GM23338 (cell line): ENCODE results near the gene AIG1. TPM values are rescaled to one million over a fixed set of nuclear protein-coding genes. Genes with fewer than 3 reads are reported as not detected.

Experiments used
- ATAC-seq: fragments of 200-7000 bp; cut with Tn5 transposase; 3 replicates; pipeline ENCODE4 v1.9.1; 2020
- DNase-seq: peaks from one replicate; pipeline ENCODE4 v3.0.0-alpha.2; 2015; ENCODE audit warnings: low spot score
- H2AFZ ChIP-seq: fragments of 200-600 bp; sonication (generic); 2 replicates; pipeline ENCODE4 v1.8.0; 2016; ENCODE audit warnings: antibody characterized with exemption, mild to moderate bottlenecking, moderate library complexity
- H3F3A ChIP-seq: fragments of 200-600 bp; sonication (generic); replicated peaks from 2 replicates; pipeline ENCODE4 v1.8.0; 2017; ENCODE audit warnings: antibody characterized with exemption, mixed run types, low read depth
- H3K27ac ChIP-seq: fragments of 200-600 bp; sonication (generic); 2 replicates; pipeline ENCODE4 v1.6.1; 2016; ENCODE audit warnings: low read depth
- H3K27me3 ChIP-seq: fragments of 200-600 bp; sonication (generic); 2 replicates; pipeline ENCODE4 v1.8.0; 2016; ENCODE audit warnings: mild to moderate bottlenecking, mixed run types, moderate library complexity; ENCODE audit not compliant: insufficient read depth
- H3K36me3 ChIP-seq: fragments of 200-600 bp; sonication (generic); 2 replicates; pipeline ENCODE4 v1.8.0; 2016; ENCODE audit warnings: mild to moderate bottlenecking; ENCODE audit not compliant: insufficient read depth
- H3K4me1 ChIP-seq: fragments of 200-600 bp; sonication (generic); 2 replicates; pipeline ENCODE4 v1.8.0; 2016; ENCODE audit warnings: mild to moderate bottlenecking, moderate library complexity; ENCODE audit not compliant: insufficient read depth
- H3K4me2 ChIP-seq: fragments of 200-600 bp; sonication (generic); 2 replicates; pipeline ENCODE4 v1.7.1; 2017; ENCODE audit warnings: mixed run types
- H3K4me3 ChIP-seq: fragments of 200-600 bp; sonication (generic); 2 replicates; pipeline ENCODE4 v1.6.1; 2016; ENCODE audit warnings: mixed run types
- H3K79me2 ChIP-seq: fragments of 200-600 bp; sonication (generic); replicated peaks from 2 replicates; pipeline ENCODE4 v1.8.0; 2017; ENCODE audit warnings: mild to moderate bottlenecking; ENCODE audit not compliant: insufficient read depth
- H3K9me2 ChIP-seq: fragments of 200-600 bp; sonication (generic); 2 replicates; pipeline ENCODE4 v1.8.0; 2017; ENCODE audit not compliant: insufficient read depth
- H4K20me1 ChIP-seq: fragments of 200-600 bp; sonication (generic); replicated peaks from 2 replicates; pipeline ENCODE4 v1.8.0; 2017; ENCODE audit warnings: mild to moderate bottlenecking; ENCODE audit not compliant: insufficient read depth
- H3K27ac Mint-ChIP-seq: 2 replicates; pipeline ENCODE4 v1.8.0; 2020; ENCODE audit warnings: inconsistent platforms, mild to moderate bottlenecking, moderate library complexity, mixed read lengths
- H3K27me3 Mint-ChIP-seq: 3 replicates; pipeline ENCODE4 v1.8.0; 2022; ENCODE audit warnings: low read depth, mild to moderate bottlenecking, moderate library complexity, mixed read lengths, inconsistent platforms; ENCODE audit not compliant: insufficient read depth, poor library complexity
- H3K36me3 Mint-ChIP-seq: 3 replicates; pipeline ENCODE4 v1.8.0; 2021; ENCODE audit warnings: low read depth, mild to moderate bottlenecking, inconsistent platforms, moderate library complexity, mixed read lengths
- H3K4me1 Mint-ChIP-seq: 3 replicates; pipeline ENCODE4 v1.8.0; 2020; ENCODE audit warnings: mild to moderate bottlenecking, inconsistent platforms, mixed read lengths
- H3K4me3 Mint-ChIP-seq: 3 replicates; pipeline ENCODE4 v1.8.0; 2021; ENCODE audit warnings: moderate library complexity, mild to moderate bottlenecking, inconsistent platforms, mixed read lengths
- H3K9me3 Mint-ChIP-seq: 3 replicates; pipeline ENCODE4 v1.8.0; 2020; ENCODE audit warnings: moderate library complexity, mild to moderate bottlenecking, inconsistent platforms, mixed read lengths
- CREB1 ChIP-seq: fragments of 250-450 bp; sonication (Bioruptor Pico); IDR thresholded peaks from 2 replicates; pipeline ENCODE4 v1.5.0; 2020; ENCODE audit warnings: low read depth, mild to moderate bottlenecking, moderate library complexity
- EZH2 ChIP-seq: fragments of 200-600 bp; sonication (generic); IDR thresholded peaks from one replicate; pipeline ENCODE4 v1.8.0; 2017; ENCODE audit warnings: antibody characterized with exemption, mild to moderate bottlenecking, low read depth; ENCODE audit not compliant: unreplicated experiment
- JUNB ChIP-seq: IDR thresholded peaks from one replicate; pipeline ENCODE4 v1.6.1; 2016; ENCODE audit warnings: antibody characterized with exemption; ENCODE audit not compliant: unreplicated experiment
- NANOG ChIP-seq: IDR thresholded peaks from 2 replicates; pipeline ENCODE4 v1.6.1; 2016; ENCODE audit warnings: antibody characterized with exemption, borderline replicate concordance
- POLR2AphosphoS5 ChIP-seq: IDR thresholded peaks from 2 replicates; pipeline ENCODE4 v1.6.1; 2016; ENCODE audit warnings: antibody characterized with exemption, low read depth
- STAT1 ChIP-seq: IDR thresholded peaks from one replicate; pipeline ENCODE4 v1.6.1; 2016; ENCODE audit warnings: antibody characterized with exemption; ENCODE audit not compliant: unreplicated experiment
- ZNF114 ChIP-seq: fragments of 250-450 bp; sonication (Bioruptor Pico); IDR thresholded peaks from 2 replicates; pipeline ENCODE4 v1.5.0; 2020; ENCODE audit warnings: mild to moderate bottlenecking, moderate library complexity
- polyA plus RNA-seq: library from polyadenylated mRNA; unstranded; fragments of >200 nt; fragmentation: Nextera tagmentation; extraction: Ambion mirVana; gene quantifications from 2 replicates; pipeline ENCODE4 v1.2.1, GENCODE V29; 2016
- total RNA-seq: library from RNA; depleted of rRNA; stranded (reverse); fragments of >200 nt; shearing (Covaris generic); gene quantifications from 2 replicates; pipeline ENCODE4 v1.2.3, GENCODE V29; 2014
- TF ChIP-seq, protein P1 (sequence below): IDR thresholded peaks from 2 replicates; pipeline ENCODE4 v1.6.1; 2016; ENCODE audit warnings: antibody characterized with exemption
- TF ChIP-seq, protein P2 (sequence below), 2 experiments: fragments of 200-600 bp in 1 of 2; sonication (generic) in 1 of 2; conservative IDR thresholded peaks; 2 replicates each; pipeline versions ENCODE4 v1.5.1 to v1.6.1; 2016 to 2017; ENCODE audit warnings: antibody characterized with exemption in 2 of 2, low read depth in 2 of 2, mild to moderate bottlenecking in 2 of 2, moderate library complexity in 1 of 2
- TF ChIP-seq, protein P3 (sequence below): fragments of 250-450 bp; sonication (Bioruptor Pico); IDR thresholded peaks from 2 replicates; pipeline ENCODE4 v1.5.0; 2020; ENCODE audit warnings: mild to moderate bottlenecking, moderate library complexity

Gene AIG1
- total and polyA plus RNA-seq, 2 experiments from 2014 or later = 65.2 to 88.4 TPM

DNA sequence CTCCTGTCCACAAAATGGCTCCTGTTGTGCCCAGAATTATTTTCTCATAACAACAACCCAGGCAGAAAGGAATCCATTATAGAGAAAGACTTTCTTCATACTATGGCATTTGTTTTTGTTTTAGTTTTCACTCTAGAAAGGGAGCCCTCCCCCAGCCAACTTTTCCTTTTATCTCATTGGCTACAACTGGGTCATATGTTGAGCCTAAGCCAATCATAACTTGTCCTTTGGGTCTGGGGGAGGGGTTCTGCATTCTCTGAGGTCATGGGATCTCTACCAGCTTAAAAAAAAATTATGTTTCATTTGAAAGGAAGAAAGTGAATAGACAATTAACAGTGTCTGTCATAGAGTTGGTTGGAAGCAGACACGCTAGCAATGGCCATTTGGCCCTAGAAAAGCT is 177.6 kb downstream of the AIG1 start:
- no peak overlapping the region for H3K27ac ChIP-seq
- no peak for DNase-seq
- no peak overlapping the region for H3K4me3 Mint-ChIP-seq

More for the DNA sequence above, 177.6 kb downstream of the AIG1 start:
- Histone ChIP-seq H4K20me1 (no peaks in the 10 kb centered on the region), H3K9me2 (no peaks in the 10 kb centered on the region), H3K27me3 (no peaks in the 10 kb centered on the region), H3K4me1 (peaks cover 10% of the 10 kb centered on the region), H2AFZ (no peak overlapping the region), H3K4me2 (no peak overlapping the region), H3K4me3 (no peak overlapping the region), H3K36me3 (no peaks in the 10 kb centered on the region), H3F3A (no peaks in the 10 kb centered on the region), H3K79me2 (no peaks in the 10 kb centered on the region)
- Mint-ChIP-seq H3K36me3 (0 out of 3 replicates have a peak, but pooled peaks cover 2% of the 10 kb centered on the region), H3K4me1 (peaks cover 21% of the 10 kb centered on the region), H3K9me3 (no peaks in the 10 kb centered on the region), H3K27me3 (peaks cover 2% of the 10 kb centered on the region), H3K27ac (no peak overlapping the region)
- no peak for ATAC-seq
- TF ChIP-seq POLR2AphosphoS5 (no peak), JUNB (no peak), CREB1 (no peak), EZH2 (no peak), STAT1 (no peak), ZNF114 (CRISPR knock-in tag) (no peak), NANOG (no peak)
- TF ChIP-seq, protein P1, sequence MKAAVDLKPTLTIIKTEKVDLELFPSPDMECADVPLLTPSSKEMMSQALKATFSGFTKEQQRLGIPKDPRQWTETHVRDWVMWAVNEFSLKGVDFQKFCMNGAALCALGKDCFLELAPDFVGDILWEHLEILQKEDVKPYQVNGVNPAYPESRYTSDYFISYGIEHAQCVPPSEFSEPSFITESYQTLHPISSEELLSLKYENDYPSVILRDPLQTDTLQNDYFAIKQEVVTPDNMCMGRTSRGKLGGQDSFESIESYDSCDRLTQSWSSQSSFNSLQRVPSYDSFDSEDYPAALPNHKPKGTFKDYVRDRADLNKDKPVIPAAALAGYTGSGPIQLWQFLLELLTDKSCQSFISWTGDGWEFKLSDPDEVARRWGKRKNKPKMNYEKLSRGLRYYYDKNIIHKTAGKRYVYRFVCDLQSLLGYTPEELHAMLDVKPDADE = no peak
- TF ChIP-seq, protein P2, sequence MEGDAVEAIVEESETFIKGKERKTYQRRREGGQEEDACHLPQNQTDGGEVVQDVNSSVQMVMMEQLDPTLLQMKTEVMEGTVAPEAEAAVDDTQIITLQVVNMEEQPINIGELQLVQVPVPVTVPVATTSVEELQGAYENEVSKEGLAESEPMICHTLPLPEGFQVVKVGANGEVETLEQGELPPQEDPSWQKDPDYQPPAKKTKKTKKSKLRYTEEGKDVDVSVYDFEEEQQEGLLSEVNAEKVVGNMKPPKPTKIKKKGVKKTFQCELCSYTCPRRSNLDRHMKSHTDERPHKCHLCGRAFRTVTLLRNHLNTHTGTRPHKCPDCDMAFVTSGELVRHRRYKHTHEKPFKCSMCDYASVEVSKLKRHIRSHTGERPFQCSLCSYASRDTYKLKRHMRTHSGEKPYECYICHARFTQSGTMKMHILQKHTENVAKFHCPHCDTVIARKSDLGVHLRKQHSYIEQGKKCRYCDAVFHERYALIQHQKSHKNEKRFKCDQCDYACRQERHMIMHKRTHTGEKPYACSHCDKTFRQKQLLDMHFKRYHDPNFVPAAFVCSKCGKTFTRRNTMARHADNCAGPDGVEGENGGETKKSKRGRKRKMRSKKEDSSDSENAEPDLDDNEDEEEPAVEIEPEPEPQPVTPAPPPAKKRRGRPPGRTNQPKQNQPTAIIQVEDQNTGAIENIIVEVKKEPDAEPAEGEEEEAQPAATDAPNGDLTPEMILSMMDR (conservative IDR thresholded peaks at IDR 0.05; ENCODE audit: low read depth in 2 of 2) = no peak
- TF ChIP-seq, protein P3, sequence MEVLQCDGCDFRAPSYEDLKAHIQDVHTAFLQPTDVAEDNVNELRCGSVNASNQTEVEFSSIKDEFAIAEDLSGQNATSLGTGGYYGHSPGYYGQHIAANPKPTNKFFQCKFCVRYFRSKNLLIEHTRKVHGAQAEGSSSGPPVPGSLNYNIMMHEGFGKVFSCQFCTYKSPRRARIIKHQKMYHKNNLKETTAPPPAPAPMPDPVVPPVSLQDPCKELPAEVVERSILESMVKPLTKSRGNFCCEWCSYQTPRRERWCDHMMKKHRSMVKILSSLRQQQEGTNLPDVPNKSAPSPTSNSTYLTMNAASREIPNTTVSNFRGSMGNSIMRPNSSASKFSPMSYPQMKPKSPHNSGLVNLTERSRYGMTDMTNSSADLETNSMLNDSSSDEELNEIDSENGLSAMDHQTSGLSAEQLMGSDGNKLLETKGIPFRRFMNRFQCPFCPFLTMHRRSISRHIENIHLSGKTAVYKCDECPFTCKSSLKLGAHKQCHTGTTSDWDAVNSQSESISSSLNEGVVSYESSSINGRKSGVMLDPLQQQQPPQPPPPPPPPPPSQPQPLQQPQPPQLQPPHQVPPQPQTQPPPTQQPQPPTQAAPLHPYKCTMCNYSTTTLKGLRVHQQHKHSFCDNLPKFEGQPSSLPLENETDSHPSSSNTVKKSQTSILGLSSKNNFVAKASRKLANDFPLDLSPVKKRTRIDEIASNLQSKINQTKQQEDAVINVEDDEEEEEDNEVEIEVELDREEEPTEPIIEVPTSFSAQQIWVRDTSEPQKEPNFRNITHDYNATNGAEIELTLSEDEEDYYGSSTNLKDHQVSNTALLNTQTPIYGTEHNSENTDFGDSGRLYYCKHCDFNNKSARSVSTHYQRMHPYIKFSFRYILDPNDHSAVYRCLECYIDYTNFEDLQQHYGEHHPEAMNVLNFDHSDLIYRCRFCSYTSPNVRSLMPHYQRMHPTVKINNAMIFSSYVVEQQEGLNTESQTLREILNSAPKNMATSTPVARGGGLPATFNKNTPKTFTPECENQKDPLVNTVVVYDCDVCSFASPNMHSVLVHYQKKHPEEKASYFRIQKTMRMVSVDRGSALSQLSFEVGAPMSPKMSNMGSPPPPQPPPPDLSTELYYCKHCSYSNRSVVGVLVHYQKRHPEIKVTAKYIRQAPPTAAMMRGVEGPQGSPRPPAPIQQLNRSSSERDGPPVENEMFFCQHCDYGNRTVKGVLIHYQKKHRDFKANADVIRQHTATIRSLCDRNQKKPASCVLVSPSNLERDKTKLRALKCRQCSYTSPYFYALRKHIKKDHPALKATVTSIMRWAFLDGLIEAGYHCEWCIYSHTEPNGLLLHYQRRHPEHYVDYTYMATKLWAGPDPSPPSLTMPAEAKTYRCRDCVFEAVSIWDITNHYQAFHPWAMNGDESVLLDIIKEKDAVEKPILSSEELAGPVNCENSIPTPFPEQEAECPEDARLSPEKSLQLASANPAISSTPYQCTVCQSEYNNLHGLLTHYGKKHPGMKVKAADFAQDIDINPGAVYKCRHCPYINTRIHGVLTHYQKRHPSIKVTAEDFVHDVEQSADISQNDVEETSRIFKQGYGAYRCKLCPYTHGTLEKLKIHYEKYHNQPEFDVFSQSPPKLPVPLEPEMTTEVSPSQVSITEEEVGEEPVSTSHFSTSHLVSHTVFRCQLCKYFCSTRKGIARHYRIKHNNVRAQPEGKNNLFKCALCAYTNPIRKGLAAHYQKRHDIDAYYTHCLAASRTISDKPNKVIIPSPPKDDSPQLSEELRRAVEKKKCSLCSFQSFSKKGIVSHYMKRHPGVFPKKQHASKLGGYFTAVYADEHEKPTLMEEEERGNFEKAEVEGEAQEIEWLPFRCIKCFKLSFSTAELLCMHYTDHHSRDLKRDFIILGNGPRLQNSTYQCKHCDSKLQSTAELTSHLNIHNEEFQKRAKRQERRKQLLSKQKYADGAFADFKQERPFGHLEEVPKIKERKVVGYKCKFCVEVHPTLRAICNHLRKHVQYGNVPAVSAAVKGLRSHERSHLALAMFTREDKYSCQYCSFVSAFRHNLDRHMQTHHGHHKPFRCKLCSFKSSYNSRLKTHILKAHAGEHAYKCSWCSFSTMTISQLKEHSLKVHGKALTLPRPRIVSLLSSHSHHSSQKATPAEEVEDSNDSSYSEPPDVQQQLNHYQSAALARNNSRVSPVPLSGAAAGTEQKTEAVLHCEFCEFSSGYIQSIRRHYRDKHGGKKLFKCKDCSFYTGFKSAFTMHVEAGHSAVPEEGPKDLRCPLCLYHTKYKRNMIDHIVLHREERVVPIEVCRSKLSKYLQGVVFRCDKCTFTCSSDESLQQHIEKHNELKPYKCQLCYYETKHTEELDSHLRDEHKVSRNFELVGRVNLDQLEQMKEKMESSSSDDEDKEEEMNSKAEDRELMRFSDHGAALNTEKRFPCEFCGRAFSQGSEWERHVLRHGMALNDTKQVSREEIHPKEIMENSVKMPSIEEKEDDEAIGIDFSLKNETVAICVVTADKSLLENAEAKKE (CRISPR knock-in tag) = no peak
